PC-3 (cell line): Measurements from ENCODE around the gene SLC44A5.

Experiments used
- EZH2 ChIP-seq: fragments of 300-600 bp; sonication (generic); IDR thresholded peaks from one replicate; pipeline ENCODE4 v1.6.1; 2017; ENCODE audit warnings: antibody characterized with exemption, mild to moderate bottlenecking, low read length; ENCODE audit not compliant: unreplicated experiment
- EZH2phosphoT487 ChIP-seq: fragments of 300-600 bp; sonication (generic); IDR thresholded peaks from 2 replicates; pipeline ENCODE4 v1.6.1; 2018; ENCODE audit warnings: mild to moderate bottlenecking, antibody characterized with exemption, low read length, borderline replicate concordance
- TF ChIP-seq, protein P1 (sequence below): fragments of 300-600 bp; sonication (generic); conservative IDR thresholded peaks from 2 replicates; pipeline ENCODE4 v1.5.1; 2017; ENCODE audit warnings: antibody characterized with exemption, low read depth, mild to moderate bottlenecking, low read length

DNA sequence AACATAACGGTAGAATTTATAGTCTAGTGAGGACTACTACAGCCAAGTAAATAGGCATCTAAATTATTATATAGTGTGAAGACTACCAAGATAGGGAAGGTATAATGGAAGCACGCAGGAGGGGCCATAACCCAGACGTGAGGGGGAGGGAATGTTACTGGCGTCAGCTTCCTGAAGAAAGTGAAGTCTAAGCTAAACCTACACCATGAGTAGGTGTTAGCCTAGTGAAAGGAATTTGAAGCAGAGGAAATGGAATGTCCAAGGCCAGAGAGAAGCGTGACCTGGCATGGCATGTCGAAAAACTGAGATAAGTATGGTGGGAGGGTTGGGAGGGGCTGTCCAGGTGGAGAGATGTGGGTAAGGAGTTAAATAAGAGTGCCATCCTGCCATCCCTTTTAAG is 140.5 kb downstream of the SLC44A5 start:
- TF ChIP-seq, protein P1, sequence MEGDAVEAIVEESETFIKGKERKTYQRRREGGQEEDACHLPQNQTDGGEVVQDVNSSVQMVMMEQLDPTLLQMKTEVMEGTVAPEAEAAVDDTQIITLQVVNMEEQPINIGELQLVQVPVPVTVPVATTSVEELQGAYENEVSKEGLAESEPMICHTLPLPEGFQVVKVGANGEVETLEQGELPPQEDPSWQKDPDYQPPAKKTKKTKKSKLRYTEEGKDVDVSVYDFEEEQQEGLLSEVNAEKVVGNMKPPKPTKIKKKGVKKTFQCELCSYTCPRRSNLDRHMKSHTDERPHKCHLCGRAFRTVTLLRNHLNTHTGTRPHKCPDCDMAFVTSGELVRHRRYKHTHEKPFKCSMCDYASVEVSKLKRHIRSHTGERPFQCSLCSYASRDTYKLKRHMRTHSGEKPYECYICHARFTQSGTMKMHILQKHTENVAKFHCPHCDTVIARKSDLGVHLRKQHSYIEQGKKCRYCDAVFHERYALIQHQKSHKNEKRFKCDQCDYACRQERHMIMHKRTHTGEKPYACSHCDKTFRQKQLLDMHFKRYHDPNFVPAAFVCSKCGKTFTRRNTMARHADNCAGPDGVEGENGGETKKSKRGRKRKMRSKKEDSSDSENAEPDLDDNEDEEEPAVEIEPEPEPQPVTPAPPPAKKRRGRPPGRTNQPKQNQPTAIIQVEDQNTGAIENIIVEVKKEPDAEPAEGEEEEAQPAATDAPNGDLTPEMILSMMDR: no peak
- TF ChIP-seq EZH2phosphoT487 (no peak), EZH2 (no peak)
